ENCODE measurements around the gene ATL3.
A peak's percentile ranks its signal among the peaks of the same experiment; 100 is the strongest.
"Not testable (repeated sequence)": the region's sequence is repeated elsewhere in the genome, so short reads cannot be mapped to it uniquely, and the experiment has no call there.

The ATL3 gene

GRCh38 chr11:63629426-63629825 is 41.8 kb downstream of the ATL3 start:
- Histone ChIP-seq H3K27me3 (peaks cover 2% of the 10 kb centered on the region), H3K27ac (no peak overlapping the region), H3K4me1 (ENCODE audit: control insufficient read depth in 1 of 2, insufficient read depth in 1 of 2, low read depth in 1 of 2, low read length in 1 of 2) (no peaks in the 10 kb centered on the region), H3K36me3 (peaks cover 44% of the 10 kb centered on the region), H3K9me3 (no peaks in the 10 kb centered on the region), H3K4me3 (ENCODE audit: low read depth in 1 of 2, low read length in 1 of 2) (no peak overlapping the region)
- TF ChIP-seq, protein P1, sequence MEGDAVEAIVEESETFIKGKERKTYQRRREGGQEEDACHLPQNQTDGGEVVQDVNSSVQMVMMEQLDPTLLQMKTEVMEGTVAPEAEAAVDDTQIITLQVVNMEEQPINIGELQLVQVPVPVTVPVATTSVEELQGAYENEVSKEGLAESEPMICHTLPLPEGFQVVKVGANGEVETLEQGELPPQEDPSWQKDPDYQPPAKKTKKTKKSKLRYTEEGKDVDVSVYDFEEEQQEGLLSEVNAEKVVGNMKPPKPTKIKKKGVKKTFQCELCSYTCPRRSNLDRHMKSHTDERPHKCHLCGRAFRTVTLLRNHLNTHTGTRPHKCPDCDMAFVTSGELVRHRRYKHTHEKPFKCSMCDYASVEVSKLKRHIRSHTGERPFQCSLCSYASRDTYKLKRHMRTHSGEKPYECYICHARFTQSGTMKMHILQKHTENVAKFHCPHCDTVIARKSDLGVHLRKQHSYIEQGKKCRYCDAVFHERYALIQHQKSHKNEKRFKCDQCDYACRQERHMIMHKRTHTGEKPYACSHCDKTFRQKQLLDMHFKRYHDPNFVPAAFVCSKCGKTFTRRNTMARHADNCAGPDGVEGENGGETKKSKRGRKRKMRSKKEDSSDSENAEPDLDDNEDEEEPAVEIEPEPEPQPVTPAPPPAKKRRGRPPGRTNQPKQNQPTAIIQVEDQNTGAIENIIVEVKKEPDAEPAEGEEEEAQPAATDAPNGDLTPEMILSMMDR (IDR thresholded peaks at IDR 0.05) = no peak

- H3K27ac ChIP-seq = no peak overlapping the region
- peaks cover 3% of the 10 kb centered on the region for H3K36me3 ChIP-seq
- no peaks in the 10 kb centered on the region for H3K9me3 ChIP-seq
- TF ChIP-seq, protein P1 (IDR thresholded peaks at IDR 0.05) = no peak
- H3K27me3 ChIP-seq = peaks cover 23% of the 10 kb centered on the region
- H3K4me1 ChIP-seq (ENCODE audit: control insufficient read depth in 1 of 2, insufficient read depth in 1 of 2, low read depth in 1 of 2, low read length in 1 of 2) = peaks cover 12 to 14% of the 10 kb centered on the region in 2 experiments
- no peak overlapping the region for H3K4me3 ChIP-seq (ENCODE audit: low read depth in 1 of 2, low read length in 1 of 2)
These were observed 47.5 kb downstream of the ATL3 start for GRCh38 chr11:63623513-63624140.

DNA sequence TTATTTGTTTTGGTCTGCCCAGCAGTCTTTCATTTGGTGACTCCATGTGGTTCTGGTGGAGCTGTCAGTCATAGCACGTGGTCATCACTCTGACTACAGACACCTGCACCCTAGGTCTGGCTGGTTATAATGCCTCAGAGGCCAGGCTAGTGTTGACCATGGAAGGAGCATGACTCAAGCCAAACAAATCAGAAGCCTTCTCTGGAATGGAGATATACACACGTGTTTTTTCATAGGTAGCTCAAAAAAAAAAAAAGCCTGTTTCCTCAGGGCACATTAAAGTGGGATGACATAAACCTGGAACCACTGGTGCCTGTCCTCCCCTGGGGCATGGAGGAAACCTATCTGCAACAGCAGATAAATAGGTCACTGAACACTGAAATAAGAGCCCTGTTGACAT is 48.9 kb downstream of the ATL3 start:
- H3K36me3 ChIP-seq = no peaks in the 10 kb centered on the region
- H3K4me1 ChIP-seq (ENCODE audit: control insufficient read depth in 1 of 2, insufficient read depth in 1 of 2, low read depth in 1 of 2, low read length in 1 of 2) = peaks cover 12 to 14% of the 10 kb centered on the region in 2 experiments
- no peak overlapping the region for H3K4me3 ChIP-seq (ENCODE audit: low read depth in 1 of 2, low read length in 1 of 2)
- no peak overlapping the region for H3K27ac ChIP-seq
- H3K9me3 ChIP-seq = no peaks in the 10 kb centered on the region
- TF ChIP-seq, protein P1 (IDR thresholded peaks at IDR 0.05) = no peak
- peaks cover 23% of the 10 kb centered on the region for H3K27me3 ChIP-seq

- Histone ChIP-seq H3K4me1 (ENCODE audit: control insufficient read depth in 1 of 2, insufficient read depth in 1 of 2, low read depth in 1 of 2, low read length in 1 of 2) (peaks cover 12 to 14% of the 10 kb centered on the region in 2 experiments), H3K27me3 (peaks cover 25% of the 10 kb centered on the region), H3K36me3 (no peaks in the 10 kb centered on the region), H3K4me3 (ENCODE audit: low read depth in 1 of 2, low read length in 1 of 2) (no peak overlapping the region), H3K27ac (peak overlapping the region; percentile 30), H3K9me3 (no peaks in the 10 kb centered on the region)
- TF ChIP-seq, protein P1 (IDR thresholded peaks at IDR 0.05) = no peak
These were observed 50.1 kb downstream of the ATL3 start for GRCh38 chr11:63621071-63621470.

GRCh38 chr11:63619967-63620366 is 51.2 kb downstream of the ATL3 start:
- TF ChIP-seq, protein P1 (IDR thresholded peaks at IDR 0.05) = no peak
- no peak overlapping the region for H3K27ac ChIP-seq
- no peaks in the 10 kb centered on the region for H3K36me3 ChIP-seq
- peaks cover 12 to 14% of the 10 kb centered on the region in 2 experiments for H3K4me1 ChIP-seq (ENCODE audit: control insufficient read depth in 1 of 2, insufficient read depth in 1 of 2, low read depth in 1 of 2, low read length in 1 of 2)
- no peaks in the 10 kb centered on the region for H3K9me3 ChIP-seq
- peaks cover 34% of the 10 kb centered on the region for H3K27me3 ChIP-seq
- no peak overlapping the region for H3K4me3 ChIP-seq (ENCODE audit: low read depth in 1 of 2, low read length in 1 of 2)

DNA sequence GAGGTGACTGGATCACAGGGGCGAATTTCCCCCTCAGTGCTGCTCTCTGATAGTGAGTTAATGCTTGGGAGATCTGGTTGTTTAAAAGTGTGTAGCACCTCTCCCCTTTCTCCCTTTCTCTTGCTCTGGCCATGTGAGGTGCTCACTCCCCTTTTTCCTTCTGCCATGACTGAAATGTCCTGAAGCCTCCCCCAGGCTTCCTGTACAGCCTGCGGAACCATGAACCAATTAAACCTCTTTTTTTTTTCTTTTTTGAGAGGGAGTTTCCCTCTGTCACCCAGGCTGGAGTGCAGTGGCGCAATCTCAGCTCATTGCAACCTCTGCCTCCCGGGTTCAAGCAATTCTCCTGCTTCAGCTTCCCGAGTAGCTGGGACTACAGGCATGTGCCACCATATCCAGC is 53.5 kb downstream of the ATL3 start:
- peaks cover 36% of the 10 kb centered on the region for H3K27me3 ChIP-seq
- not testable (repeated sequence) for H3K36me3 ChIP-seq; H3K4me3 ChIP-seq (ENCODE audit: low read depth in 1 of 2, low read length in 1 of 2); H3K27ac ChIP-seq; H3K9me3 ChIP-seq
- peaks cover 23 to 29% of the 10 kb centered on the region in 2 experiments for H3K4me1 ChIP-seq (ENCODE audit: control insufficient read depth in 1 of 2, insufficient read depth in 1 of 2, low read depth in 1 of 2, low read length in 1 of 2)
